Endothelial cell (in vitro differentiated cells): Measurements from ENCODE around the gene EZR. TPM values are rescaled to one million over a fixed set of nuclear protein-coding genes. Genes with fewer than 3 reads are reported as not detected.

Experiments used
- DNase-seq: peaks from one replicate; pipeline ENCODE4 v3.0.0; 2021; ENCODE audit warnings: low spot score
- H3K27ac Mint-ChIP-seq: one replicate; pipeline ENCODE4 v1.8.0; 2021; ENCODE audit warnings: mixed read lengths, inconsistent platforms; ENCODE audit not compliant: unreplicated experiment
- H3K27me3 Mint-ChIP-seq: one replicate; pipeline ENCODE4 v1.8.0; 2021; ENCODE audit warnings: mild to moderate bottlenecking, moderate library complexity, mixed read lengths, inconsistent platforms; ENCODE audit not compliant: unreplicated experiment
- H3K36me3 Mint-ChIP-seq: one replicate; pipeline ENCODE4 v1.8.0; 2021; ENCODE audit warnings: mild to moderate bottlenecking, low read depth, mixed read lengths, inconsistent platforms; ENCODE audit not compliant: unreplicated experiment
- H3K4me1 Mint-ChIP-seq: one replicate; pipeline ENCODE4 v1.8.0; 2021; ENCODE audit warnings: mild to moderate bottlenecking, mixed read lengths, inconsistent platforms; ENCODE audit not compliant: unreplicated experiment
- H3K4me3 Mint-ChIP-seq: one replicate; pipeline ENCODE4 v1.8.0; 2021; ENCODE audit warnings: mild to moderate bottlenecking, mixed read lengths, inconsistent platforms; ENCODE audit not compliant: unreplicated experiment
- H3K9me3 Mint-ChIP-seq: one replicate; pipeline ENCODE4 v1.8.0; 2021; ENCODE audit warnings: mixed read lengths, inconsistent platforms; ENCODE audit not compliant: unreplicated experiment
- CTCF ChIP-seq: fragments of 200-600 bp; sonication (generic); IDR thresholded peaks from one replicate; pipeline ENCODE4 v1.5.0; 2021; ENCODE audit warnings: antibody characterized with exemption; ENCODE audit not compliant: unreplicated experiment
- total RNA-seq: library from RNA; stranded (reverse); fragmentation: NEBNext Ultra II Directional; extraction: Animal tissue kit (Norgen Biotek cat#: 25700); gene quantifications from one replicate; pipeline ENCODE4 v1.2.1, GENCODE V29; 2021; ENCODE audit not compliant: unreplicated experiment

The EZR gene
- total RNA-seq, 1 donor from 2014 or later: 125 TPM

- Mint-ChIP-seq H3K4me1 (peaks cover 7% of the 10 kb centered on the region), H3K27ac (no peak overlapping the region), H3K4me3 (no peak overlapping the region), H3K9me3 (no peaks in the 10 kb centered on the region), H3K27me3 (peaks cover 3% of the 10 kb centered on the region), H3K36me3 (no peaks in the 10 kb centered on the region)
- no peak for TF ChIP-seq CTCF
- no peak for DNase-seq
Measured at GRCh38 chr6:158751921-158752320, 67.2 kb downstream of the EZR start.

GRCh38 chr6:158751224-158751623, 67.9 kb downstream of the EZR start:
- Mint-ChIP-seq H3K4me3 (no peak overlapping the region), H3K4me1 (peaks cover 7% of the 10 kb centered on the region), H3K36me3 (no peaks in the 10 kb centered on the region), H3K27ac (no peak overlapping the region), H3K27me3 (peaks cover 3% of the 10 kb centered on the region), H3K9me3 (no peaks in the 10 kb centered on the region)
- no peak for DNase-seq
- TF ChIP-seq CTCF: no peak

GRCh38 chr6:158744986-158745430, 74.2 kb downstream of the EZR start:
- Mint-ChIP-seq H3K9me3 (no peaks in the 10 kb centered on the region), H3K27me3 (peaks cover 2% of the 10 kb centered on the region), H3K36me3 (no peaks in the 10 kb centered on the region), H3K27ac (no peak overlapping the region), H3K4me3 (no peak overlapping the region), H3K4me1 (peaks cover 7% of the 10 kb centered on the region)
- DNase-seq: no peak
- TF ChIP-seq CTCF: no peak

- Mint-ChIP-seq H3K36me3 (peaks cover 5% of the 10 kb centered on the region), H3K27me3 (peaks cover 2% of the 10 kb centered on the region), H3K4me1 (peaks cover 4% of the 10 kb centered on the region), H3K4me3 (no peak overlapping the region), H3K27ac (no peak overlapping the region), H3K9me3 (no peaks in the 10 kb centered on the region)
- no peak for DNase-seq
- no peak for TF ChIP-seq CTCF
Measured at GRCh38 chr6:158743033-158743651, 76.0 kb downstream of the EZR start.

- Mint-ChIP-seq H3K9me3 (no peaks in the 10 kb centered on the region), H3K27me3 (peaks cover 2% of the 10 kb centered on the region), H3K27ac (no peak overlapping the region), H3K4me3 (no peak overlapping the region), H3K36me3 (peaks cover 5% of the 10 kb centered on the region), H3K4me1 (no peaks in the 10 kb centered on the region)
- DNase-seq: no peak
- no peak for TF ChIP-seq CTCF
Measured at GRCh38 chr6:158739673-158740072, 79.5 kb downstream of the EZR start.
